ENCODE data around the gene LRRN4. TPM values are rescaled to one million over a fixed set of nuclear protein-coding genes. Genes with fewer than 3 reads are reported as not detected.
A peak's percentile ranks its signal among the peaks of the same experiment; 100 is the strongest.

The LRRN4 gene
- total and polyA plus RNA-seq, 2 experiments from 2014 or later: 135 to 227 TPM

- Histone ChIP-seq H3K27ac (peak overlapping the region; percentile 80), H3K4me3 (no peak overlapping the region), H3K36me3 (no peaks in the 10 kb centered on the region), H3K4me1 (ENCODE audit: low read depth) (peaks cover 36% of the 10 kb centered on the region), H3K9me3 (ENCODE audit: low read depth) (no peaks in the 10 kb centered on the region), H3K27me3 (no peaks in the 10 kb centered on the region)
- no peak for TF ChIP-seq CTCF (IDR thresholded peaks at IDR 0.05; ENCODE audit: low read depth, low read length)
- no peak for DNase-seq (ENCODE audit: low read depth in 1 of 2, low spot score in 1 of 2)
These were observed 17.2 kb upstream of the LRRN4 start for GRCh38 chr20:6070829-6071695.

- no peak for DNase-seq (ENCODE audit: low read depth in 1 of 2, low spot score in 1 of 2)
- no peak for TF ChIP-seq CTCF (IDR thresholded peaks at IDR 0.05; ENCODE audit: low read depth, low read length)
- Histone ChIP-seq H3K9me3 (ENCODE audit: low read depth) (no peaks in the 10 kb centered on the region), H3K36me3 (no peaks in the 10 kb centered on the region), H3K4me3 (no peak overlapping the region), H3K27ac (no peak overlapping the region), H3K4me1 (ENCODE audit: low read depth) (peaks cover 22% of the 10 kb centered on the region), H3K27me3 (no peaks in the 10 kb centered on the region)
These were observed 15.8 kb upstream of the LRRN4 start for GRCh38 chr20:6069669-6070068.

- DNase-seq (ENCODE audit: low read depth in 1 of 2, low spot score in 1 of 2): no peak
- no peaks in the 10 kb centered on the region for H3K9me3 ChIP-seq (ENCODE audit: low read depth)
- peaks cover 11% of the 10 kb centered on the region for H3K4me1 ChIP-seq (ENCODE audit: low read depth)
- no peaks in the 10 kb centered on the region for H3K27me3 ChIP-seq
- no peak overlapping the region for H3K4me3 ChIP-seq
- TF ChIP-seq CTCF (IDR thresholded peaks at IDR 0.05; ENCODE audit: low read depth, low read length): no peak
- no peak overlapping the region for H3K27ac ChIP-seq
- H3K36me3 ChIP-seq: no peaks in the 10 kb centered on the region
These were observed 14.0 kb upstream of the LRRN4 start for GRCh38 chr20:6067763-6068318.

GRCh38 chr20:6066582-6066981, 12.7 kb upstream of the LRRN4 start:
- Histone ChIP-seq H3K27me3 (no peaks in the 10 kb centered on the region), H3K36me3 (no peaks in the 10 kb centered on the region), H3K9me3 (ENCODE audit: low read depth) (no peaks in the 10 kb centered on the region), H3K4me1 (ENCODE audit: low read depth) (peaks cover 11% of the 10 kb centered on the region), H3K4me3 (no peak overlapping the region), H3K27ac (no peak overlapping the region)
- no peak for DNase-seq (ENCODE audit: low read depth in 1 of 2, low spot score in 1 of 2)
- no peak for TF ChIP-seq CTCF (IDR thresholded peaks at IDR 0.05; ENCODE audit: low read depth, low read length)

GRCh38 chr20:6061544-6061943, 7.7 kb upstream of the LRRN4 start:
- no peaks in the 10 kb centered on the region for H3K36me3 ChIP-seq
- no peaks in the 10 kb centered on the region for H3K27me3 ChIP-seq
- no peak overlapping the region for H3K4me3 ChIP-seq
- H3K4me1 ChIP-seq (ENCODE audit: low read depth): peaks cover 30% of the 10 kb centered on the region
- no peaks in the 10 kb centered on the region for H3K9me3 ChIP-seq (ENCODE audit: low read depth)
- no peak for TF ChIP-seq CTCF (IDR thresholded peaks at IDR 0.05; ENCODE audit: low read depth, low read length)
- DNase-seq (ENCODE audit: low read depth in 1 of 2, low spot score in 1 of 2): no peak
- H3K27ac ChIP-seq: peak overlapping the region; percentile 21
